ENCODE data around the gene HSD11B1L.
"Not testable (repeated sequence)": the region's sequence is repeated elsewhere in the genome, so short reads cannot be mapped to it uniquely, and the experiment has no call there.

Gene HSD11B1L

GRCh38 chr19:5687360-5688198 is 6.8 kb downstream of the HSD11B1L start:
- DNase-seq (ENCODE audit: low read depth), result no peak

- not testable (repeated sequence) for DNase-seq (ENCODE audit: low read depth)
These were observed 7.5 kb downstream of the HSD11B1L start for GRCh38 chr19:5688262-5688881.

GRCh38 chr19:5690125-5690954 is 9.5 kb downstream of the HSD11B1L start, which contains the start of gene RPL36:
RPL36 (plus strand) TSS chr19:5690295; CDS start chr19:5690508, 213 bp downstream.
- peak; percentile 97 for DNase-seq (ENCODE audit: low read depth)

GRCh38 chr19:5690955-5691821 is 10.4 kb downstream of the HSD11B1L start:
- DNase-seq (ENCODE audit: low read depth), result no peak

GRCh38 chr19:5691822-5692722 is 11.2 kb downstream of the HSD11B1L start:
- no peak for DNase-seq (ENCODE audit: low read depth)

GRCh38 chr19:5692723-5693194 is 11.9 kb downstream of the HSD11B1L start:
- DNase-seq (ENCODE audit: low read depth), result no peak

- no peak for DNase-seq (ENCODE audit: low read depth)
These were observed 12.7 kb downstream of the HSD11B1L start for GRCh38 chr19:5693195-5694166.

- no peak for DNase-seq (ENCODE audit: low read depth)
These were observed 13.5 kb downstream of the HSD11B1L start for GRCh38 chr19:5694167-5694955.

- DNase-seq (ENCODE audit: low read depth), result no peak
These were observed 14.3 kb downstream of the HSD11B1L start for GRCh38 chr19:5694956-5695648.

- DNase-seq (ENCODE audit: low read depth), result no peak
These were observed 14.9 kb downstream of the HSD11B1L start for GRCh38 chr19:5695649-5696195.

GRCh38 chr19:5696196-5697021 is 15.6 kb downstream of the HSD11B1L start:
- DNase-seq (ENCODE audit: low read depth), result no peak

- DNase-seq (ENCODE audit: low read depth), result no peak
These were observed 16.4 kb downstream of the HSD11B1L start for GRCh38 chr19:5697022-5697889.

GRCh38 chr19:5697890-5698634 is 17.2 kb downstream of the HSD11B1L start:
- no peak for DNase-seq (ENCODE audit: low read depth)

- no peak for DNase-seq (ENCODE audit: low read depth)
These were observed 18.0 kb downstream of the HSD11B1L start for GRCh38 chr19:5698635-5699422.

All from stimulated activated CD8-positive, alpha-beta memory T cell treated with anti-CD3 and anti-CD28 coated beads, Interleukin-12 subunit alpha, Interleukin-12 subunit beta, amount 100 ng/mL, for 1 hour (primary cell).